Psoas muscle (tissue), 8 donors: Measurements from ENCODE around the gene CACNB2. TPM values are rescaled to one million over a fixed set of nuclear protein-coding genes. Genes with fewer than 3 reads are reported as not detected.
A peak's percentile ranks its signal among the peaks of the same experiment; 100 is the strongest.

Source experiments
- ATAC-seq, 4 donors: fragments of 200-7000 bp; cut with Tn5 transposase; one replicate each; pipeline ENCODE4 v1.9.1; 2020; ENCODE audit warnings: moderate library complexity in 3 of 4, mild to moderate bottlenecking in 2 of 4
- DNase-seq, 2 donors: peaks; one replicate each; pipeline ENCODE4 v3.0.0-alpha.2; 2020
- H3K27ac ChIP-seq: fragments of 200-600 bp; one replicate; pipeline ENCODE4 v1.8.0; 2022
- H3K27me3 ChIP-seq, 3 donors: fragments of 200-600 bp in 1 of 3; one replicate each; pipeline versions ENCODE4 v1.6.1 to v1.8.0; 2013 to 2022; ENCODE audit warnings: low read length in 2 of 3, mild to moderate bottlenecking in 2 of 3, moderate library complexity in 1 of 3; ENCODE audit not compliant: insufficient read depth in 3 of 3
- H3K36me3 ChIP-seq, 2 donors: fragments of 200-600 bp in 1 of 2; one replicate each; pipeline versions ENCODE4 v1.6.1 to v1.8.0; 2013 to 2022; ENCODE audit warnings: low read depth in 1 of 2, mild to moderate bottlenecking in 1 of 2, moderate library complexity in 1 of 2; ENCODE audit not compliant: insufficient read depth in 1 of 2
- H3K4me1 ChIP-seq: fragments of 200-600 bp; one replicate; pipeline ENCODE4 v1.8.0; 2022
- H3K4me3 ChIP-seq: fragments of 200-600 bp; one replicate; pipeline ENCODE4 v1.8.0; 2022; ENCODE audit warnings: mild to moderate bottlenecking
- H3K9me3 ChIP-seq: fragments of 200-600 bp; one replicate; pipeline ENCODE4 v1.8.0; 2022
- WGBS, 3 donors: extraction: QIAGEN DNeasy Blood & Tissue Kit; methylation state at CpG; one replicate each; pipeline versions ENCODE4 v1.1.6 to v1.1.7; 2013; 5-methylcytosine and 5-hydroxymethylcytosine counted together
- intact Hi-C, 2 donors: fragments of 100-400 bp; cut with DNase I; formaldehyde crosslinking; loops; one replicate each; pipeline versions ENCODE4 v1.11.0 to v1.14.2; 2022
- long read RNA-seq, 2 donors: library from polyadenylated mRNA; unstranded; transcript quantifications; one replicate each; pipeline ENCODE4 v2.0.0, GENCODE V29; 2021
- polyA plus RNA-seq, 3 donors: library from polyadenylated mRNA; stranded (reverse); fragments of 200-250 nt; gene quantifications; one replicate each; pipeline ENCODE4 v1.2.3, GENCODE V29; 2013
- total RNA-seq, 4 donors: library from RNA; stranded (reverse); fragmentation: NEBNext Ultra II Directional in 2 of 4; extraction: Animal tissue kit (Norgen Biotek cat#: 25700) in 2 of 4; gene quantifications; one replicate each; pipeline versions ENCODE4 v1.2.1 to v1.2.4, GENCODE V29; 2021 to 2023
- TF ChIP-seq, protein P1 (sequence below): fragments of 200-600 bp; IDR thresholded peaks from one replicate; pipeline ENCODE4 v1.8.0; 2022; ENCODE audit warnings: antibody characterized with exemption
- donor health status: healthy with polysubstance abuse.
- donor health status: DM: no; HTN: no; CAD: no; lungs with moderate emphysema.
- donor health status: Bipolar disorder and iron deficiency.
- donor health status: healthy.
- donor health status: DM: yes; HTN: yes; CAD: no.
- donor health status: DM: no; HTN: no; CAD: no.
- donor health status: DM: no; HTN: no; CAD: no.
- donor health status: DM: yes; HTN: yes; CAD: no.

The CACNB2 gene
- total RNA-seq = under 1 TPM; 0.27 to 0.71 (median 0.46) TPM
- under 1 TPM; 0.20 to 0.48 (median 0.22) TPM for polyA plus RNA-seq
- long read RNA-seq, donor 1 = 0 reads
- long read RNA-seq, donor 2 = 0 reads

DNA sequence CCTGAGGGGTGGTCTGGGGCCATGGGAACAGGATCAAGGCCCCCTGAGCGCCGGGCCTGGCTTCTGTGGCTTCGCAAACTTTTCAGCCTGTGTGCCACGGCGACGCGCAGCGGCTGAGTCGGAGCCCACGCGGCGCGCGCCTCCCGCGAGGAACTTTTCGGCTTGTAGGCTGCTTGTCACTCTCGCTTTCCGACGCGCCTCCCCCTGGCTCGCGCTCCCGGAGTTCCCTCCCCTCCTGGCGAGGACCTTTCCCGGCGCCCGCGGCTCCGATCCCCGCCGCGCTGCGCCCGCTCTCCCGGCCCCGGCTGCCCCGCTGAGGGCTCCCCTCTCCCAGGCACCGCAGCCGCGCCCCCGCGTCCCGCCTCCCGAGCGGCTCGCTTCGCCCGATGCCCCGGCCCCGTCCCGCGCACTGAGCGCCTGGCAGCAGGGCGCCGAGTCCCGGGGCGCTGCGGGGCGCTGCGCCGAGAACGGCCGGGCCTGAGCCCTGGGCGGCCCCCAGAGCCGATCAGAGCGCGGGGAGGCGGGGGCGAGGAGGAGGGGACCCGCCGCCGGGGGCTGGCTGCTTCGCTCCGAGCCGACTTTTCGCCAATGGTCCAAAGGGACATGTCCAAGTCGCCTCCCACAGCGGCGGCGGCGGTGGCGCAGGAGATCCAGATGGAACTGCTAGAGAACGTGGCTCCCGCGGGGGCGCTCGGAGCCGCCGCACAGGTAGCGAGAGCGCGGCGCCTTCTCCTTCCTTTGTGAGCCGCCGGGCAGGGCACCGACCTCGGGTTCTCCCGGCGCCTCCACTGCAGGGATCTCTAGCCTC, at the start of gene CACNB2:
CACNB2 (plus strand) TSS at position 276 of the 808 bp plus-strand sequence.
- peak in 3 of 4 donors; percentile 35 to 86 (median 55) for ATAC-seq
- TF ChIP-seq, protein P1, sequence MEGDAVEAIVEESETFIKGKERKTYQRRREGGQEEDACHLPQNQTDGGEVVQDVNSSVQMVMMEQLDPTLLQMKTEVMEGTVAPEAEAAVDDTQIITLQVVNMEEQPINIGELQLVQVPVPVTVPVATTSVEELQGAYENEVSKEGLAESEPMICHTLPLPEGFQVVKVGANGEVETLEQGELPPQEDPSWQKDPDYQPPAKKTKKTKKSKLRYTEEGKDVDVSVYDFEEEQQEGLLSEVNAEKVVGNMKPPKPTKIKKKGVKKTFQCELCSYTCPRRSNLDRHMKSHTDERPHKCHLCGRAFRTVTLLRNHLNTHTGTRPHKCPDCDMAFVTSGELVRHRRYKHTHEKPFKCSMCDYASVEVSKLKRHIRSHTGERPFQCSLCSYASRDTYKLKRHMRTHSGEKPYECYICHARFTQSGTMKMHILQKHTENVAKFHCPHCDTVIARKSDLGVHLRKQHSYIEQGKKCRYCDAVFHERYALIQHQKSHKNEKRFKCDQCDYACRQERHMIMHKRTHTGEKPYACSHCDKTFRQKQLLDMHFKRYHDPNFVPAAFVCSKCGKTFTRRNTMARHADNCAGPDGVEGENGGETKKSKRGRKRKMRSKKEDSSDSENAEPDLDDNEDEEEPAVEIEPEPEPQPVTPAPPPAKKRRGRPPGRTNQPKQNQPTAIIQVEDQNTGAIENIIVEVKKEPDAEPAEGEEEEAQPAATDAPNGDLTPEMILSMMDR = no peak
- Histone ChIP-seq H3K36me3 (no peaks in the 10 kb centered on the region), H3K27me3 (peaks cover 0 to 46% (median 2%) of the 10 kb centered on the region in 3 donors), H3K4me3 (peak within 1 kb of the TSS; percentile 70), H3K27ac (no peak within 1 kb of the TSS), H3K9me3 (no peaks in the 10 kb centered on the region), H3K4me1 (peaks cover 5% of the 10 kb centered on the region)
- 0 to 1% (median 1%) methylated on average over 48 to 100 of the region's 100 CpGs for WGBS, 3 donors
- intact Hi-C loops = no loop called here
- peak; percentile 38 to 76 for DNase-seq

DNA sequence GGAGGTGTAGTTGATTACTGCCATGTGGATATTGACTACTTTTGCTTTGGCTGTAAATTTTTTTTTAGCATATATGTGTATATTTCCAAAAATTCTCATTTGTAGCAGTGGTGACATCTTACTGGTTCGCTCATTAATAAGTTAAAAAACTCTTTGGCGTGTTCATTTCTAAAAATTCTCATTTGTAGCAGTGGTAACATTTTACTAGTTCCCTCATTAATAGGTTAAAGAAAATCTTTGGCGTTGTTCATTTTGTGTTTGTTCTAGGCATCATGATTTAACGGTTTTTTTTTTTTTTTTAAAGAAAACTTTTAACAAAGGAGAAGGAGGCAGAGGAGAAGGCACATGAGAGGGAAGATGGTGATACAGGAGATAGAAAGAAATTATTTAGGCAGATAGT, 45.9 kb upstream of the CACNB2 start:
- TF ChIP-seq, protein P1 = no peak
- DNase-seq (no peak), ATAC-seq (no peak)
- no peaks in the 10 kb centered on the region for H3K9me3 ChIP-seq
- WGBS, 3 donors = 83 to 84% (median 83%) methylated on average over 4 of the region's 4 CpGs
- H3K4me1 ChIP-seq = no peaks in the 10 kb centered on the region
- no peaks in the 10 kb centered on the region for H3K36me3 ChIP-seq
- no peaks in the 10 kb centered on the region for H3K27me3 ChIP-seq
- intact Hi-C loops = no loop called here
- no peak overlapping the region for H3K27ac ChIP-seq
- no peak overlapping the region for H3K4me3 ChIP-seq

DNA sequence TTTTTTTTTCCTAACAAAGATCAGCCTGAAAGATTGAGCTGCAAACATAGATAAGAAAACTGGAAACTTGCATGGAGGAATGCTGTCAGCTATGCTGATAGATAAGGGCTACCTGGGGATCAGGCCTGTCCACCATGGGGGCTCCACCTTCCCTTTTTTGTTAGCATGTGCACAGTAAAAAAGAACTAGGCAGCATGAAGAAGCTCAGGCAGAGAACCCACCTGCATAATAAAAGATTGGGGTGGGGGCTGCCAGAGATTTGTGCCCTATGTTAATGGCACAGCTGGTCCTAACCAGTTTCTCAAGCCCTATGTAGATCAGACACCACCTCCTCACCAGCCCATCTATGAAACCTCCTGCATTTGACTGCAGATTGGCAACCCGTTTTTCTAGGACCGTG, 45.4 kb upstream of the CACNB2 start:
- TF ChIP-seq, protein P1 = no peak
- DNase-seq (no peak), ATAC-seq (no peak)
- H3K27me3 ChIP-seq = no peaks in the 10 kb centered on the region
- 80 to 88% (median 87%) methylated on average over 2 of the region's 2 CpGs for WGBS, 3 donors
- H3K36me3 ChIP-seq = no peaks in the 10 kb centered on the region
- H3K9me3 ChIP-seq = no peaks in the 10 kb centered on the region
- intact Hi-C loops = no loop called here
- no peaks in the 10 kb centered on the region for H3K4me1 ChIP-seq
- no peak overlapping the region for H3K4me3 ChIP-seq
- no peak overlapping the region for H3K27ac ChIP-seq

DNA sequence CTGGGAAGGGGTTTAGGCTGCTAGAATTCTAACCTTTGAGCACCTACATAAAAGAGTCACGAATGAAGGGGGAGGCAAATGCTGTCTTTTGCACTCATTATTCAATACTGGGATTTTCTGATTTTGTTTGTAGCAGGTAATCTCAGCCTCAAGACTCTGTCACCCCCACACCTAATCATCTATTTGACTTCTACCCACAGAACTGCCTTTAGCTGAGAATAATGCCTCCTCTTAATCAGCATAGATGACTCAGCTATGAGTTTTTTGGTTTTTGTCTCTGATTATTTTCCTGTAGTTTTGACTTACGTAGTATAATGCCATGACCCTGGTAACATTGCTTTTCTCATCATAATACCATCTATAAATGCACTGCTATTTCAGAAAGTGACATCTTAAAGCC, 42.7 kb upstream of the CACNB2 start:
- Histone ChIP-seq H3K4me3 (no peak overlapping the region), H3K27ac (no peak overlapping the region), H3K36me3 (no peaks in the 10 kb centered on the region), H3K27me3 (no peaks in the 10 kb centered on the region), H3K4me1 (no peaks in the 10 kb centered on the region), H3K9me3 (no peaks in the 10 kb centered on the region)
- DNase-seq (no peak), ATAC-seq (no peak)
- intact Hi-C loops = no loop called here
- TF ChIP-seq, protein P1 = no peak
- 73 to 78% (median 76%) methylated on average over 2 of the region's 2 CpGs for WGBS, 3 donors
